NCI-H510A treated with DMSO at 0.1 percent for 48 hours (cell line): Measurements from ENCODE around the gene ZFYVE1.
"Not testable (repeated sequence)": the region's sequence is repeated elsewhere in the genome, so short reads cannot be mapped to it uniquely, and the experiment has no call there.

Experiments used
- DNase-seq: peaks from one replicate; lab custom pipeline; 2025; lab: John Stamatoyannopoulos, UW

The ZFYVE1 gene, protein sequence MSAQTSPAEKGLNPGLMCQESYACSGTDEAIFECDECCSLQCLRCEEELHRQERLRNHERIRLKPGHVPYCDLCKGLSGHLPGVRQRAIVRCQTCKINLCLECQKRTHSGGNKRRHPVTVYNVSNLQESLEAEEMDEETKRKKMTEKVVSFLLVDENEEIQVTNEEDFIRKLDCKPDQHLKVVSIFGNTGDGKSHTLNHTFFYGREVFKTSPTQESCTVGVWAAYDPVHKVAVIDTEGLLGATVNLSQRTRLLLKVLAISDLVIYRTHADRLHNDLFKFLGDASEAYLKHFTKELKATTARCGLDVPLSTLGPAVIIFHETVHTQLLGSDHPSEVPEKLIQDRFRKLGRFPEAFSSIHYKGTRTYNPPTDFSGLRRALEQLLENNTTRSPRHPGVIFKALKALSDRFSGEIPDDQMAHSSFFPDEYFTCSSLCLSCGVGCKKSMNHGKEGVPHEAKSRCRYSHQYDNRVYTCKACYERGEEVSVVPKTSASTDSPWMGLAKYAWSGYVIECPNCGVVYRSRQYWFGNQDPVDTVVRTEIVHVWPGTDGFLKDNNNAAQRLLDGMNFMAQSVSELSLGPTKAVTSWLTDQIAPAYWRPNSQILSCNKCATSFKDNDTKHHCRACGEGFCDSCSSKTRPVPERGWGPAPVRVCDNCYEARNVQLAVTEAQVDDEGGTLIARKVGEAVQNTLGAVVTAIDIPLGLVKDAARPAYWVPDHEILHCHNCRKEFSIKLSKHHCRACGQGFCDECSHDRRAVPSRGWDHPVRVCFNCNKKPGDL

DNA sequence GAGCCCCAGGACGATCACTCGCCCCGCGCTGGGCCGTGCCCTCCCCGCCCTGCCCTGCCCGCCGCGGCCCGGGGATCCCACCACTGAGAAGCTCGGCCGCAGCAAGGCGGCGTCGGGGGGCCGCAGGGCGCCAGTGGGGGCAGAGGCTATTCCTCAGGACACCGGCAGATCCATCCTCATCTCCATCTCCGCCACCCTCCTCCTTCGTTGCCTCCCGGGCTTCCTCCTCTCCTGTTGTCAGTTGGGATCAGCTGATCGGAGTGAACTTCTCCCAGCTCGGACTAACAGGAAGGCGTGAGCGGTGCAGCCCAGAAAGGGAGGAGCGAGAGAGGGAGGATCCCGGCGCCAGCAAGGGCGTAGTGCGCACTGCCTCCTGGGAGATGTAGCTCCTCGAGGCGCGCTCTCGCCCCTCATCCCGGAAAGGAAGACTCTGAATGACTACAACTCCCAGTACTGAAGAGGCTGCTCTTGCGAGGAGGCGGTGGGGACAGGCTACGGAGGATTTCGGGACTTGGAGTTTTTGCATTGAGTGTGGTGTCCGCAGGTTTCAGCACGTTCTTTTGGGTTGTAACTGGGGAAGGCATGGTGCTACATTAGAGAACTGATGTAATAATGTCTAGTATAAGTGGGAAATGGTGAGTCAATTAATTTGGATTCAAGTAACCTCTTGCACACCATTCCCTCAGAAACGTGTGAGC is at the start of gene ZFYVE1:
Gene ZFYVE1 (minus strand): TSS at position 262 of the 698 bp plus-strand sequence. CDS start 2,598 bp downstream, outside the sequence.
- DNase-seq = peak; percentile 97

DNA sequence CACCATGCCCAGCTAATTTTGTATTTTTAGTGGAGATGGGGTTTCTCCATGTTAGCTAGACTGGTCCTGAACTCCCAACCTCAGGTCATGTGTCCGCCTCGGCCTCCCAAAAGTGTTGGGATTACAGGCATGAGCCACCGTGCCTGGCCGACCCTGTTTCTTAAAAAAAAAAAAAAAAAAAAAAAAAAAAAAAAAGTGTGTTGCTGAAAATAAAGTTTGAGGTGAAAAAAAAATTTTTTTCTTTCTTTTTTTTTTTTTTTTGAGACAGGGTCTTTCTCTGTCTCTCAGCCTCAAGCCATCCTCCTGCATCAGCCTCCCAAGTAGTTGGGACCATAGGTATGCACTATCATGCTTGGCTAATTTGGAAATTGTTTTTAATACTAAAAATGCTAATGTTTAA is 42.7 kb upstream of the ZFYVE1 start:
- DNase-seq = no peak

DNA sequence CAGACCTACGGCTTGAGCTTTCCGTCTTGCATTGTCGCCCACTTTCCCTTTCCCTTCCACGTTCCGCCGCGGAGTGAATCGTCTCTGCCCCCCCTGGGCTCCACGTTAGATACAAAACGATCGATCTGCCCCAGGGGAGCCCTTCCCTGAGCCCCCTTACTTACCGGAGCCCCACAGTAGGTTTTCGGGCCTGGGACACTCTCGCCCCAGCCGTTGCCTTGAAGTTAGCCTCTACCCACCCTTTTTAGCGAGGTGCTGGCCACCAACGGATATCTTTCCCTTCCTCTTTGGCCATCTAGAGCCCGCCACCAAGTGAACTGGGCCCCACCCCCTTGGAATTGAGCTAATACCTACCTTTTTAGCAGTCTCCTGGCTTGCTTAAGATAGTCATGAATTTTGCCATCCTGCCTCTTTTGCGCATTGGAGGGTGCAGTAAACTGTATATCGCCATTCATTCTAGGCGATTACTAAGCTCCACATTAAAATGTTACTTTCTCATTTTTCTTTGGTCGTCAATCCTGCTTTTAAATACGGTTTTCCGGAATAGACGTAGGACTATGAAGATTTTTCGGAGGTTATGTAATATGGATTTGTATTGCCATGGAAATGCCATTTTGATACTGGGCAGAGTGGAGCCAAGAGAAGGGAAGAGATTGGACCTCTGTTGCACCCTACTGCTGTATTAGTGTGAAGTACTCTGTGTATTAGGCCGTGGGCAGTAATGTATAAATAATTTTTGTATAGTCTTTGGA is 32.2 kb upstream of the ZFYVE1 start:
- peak; percentile 24 for DNase-seq

DNA sequence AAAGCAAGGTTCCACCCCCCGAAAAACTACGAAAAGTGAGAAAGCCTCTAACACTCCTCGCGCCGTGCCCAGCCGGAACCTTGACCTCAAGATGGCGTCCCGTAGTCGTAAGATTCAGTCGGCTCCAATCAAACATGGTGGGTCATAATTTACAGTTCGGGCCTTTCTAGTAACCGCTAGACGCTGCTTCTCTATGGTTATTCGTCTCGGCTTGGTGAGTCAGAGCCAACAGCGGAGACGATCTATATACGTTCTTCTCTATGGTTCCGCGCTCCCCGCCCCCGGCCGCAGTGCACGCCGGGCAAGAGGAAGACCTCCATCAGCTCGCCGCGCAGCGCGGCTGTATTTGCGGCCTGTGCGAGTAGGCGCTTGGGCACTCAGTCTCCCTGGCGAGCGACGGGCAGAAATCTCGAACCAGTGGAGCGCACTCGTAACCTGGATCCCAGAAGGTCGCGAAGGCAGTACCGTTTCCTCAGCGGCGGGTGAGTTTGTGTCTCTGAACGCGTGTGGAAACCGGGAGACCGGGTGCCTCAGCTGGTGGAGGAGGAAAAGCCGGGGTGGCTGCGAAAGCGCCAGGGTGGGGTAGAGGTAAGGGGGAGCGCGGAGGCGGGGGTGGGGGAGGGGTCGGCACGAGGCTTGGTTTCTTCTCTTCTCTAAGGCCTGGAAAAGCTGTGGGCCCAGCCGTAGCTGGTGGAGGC is 31.5 kb upstream of the ZFYVE1 start, which contains the start of gene RBM25:
Gene RBM25 (plus strand): TSS at position 311 of the 698 bp plus-strand sequence. CDS start 13,108 bp downstream, outside the sequence.
- DNase-seq = peak; percentile 98

DNA sequence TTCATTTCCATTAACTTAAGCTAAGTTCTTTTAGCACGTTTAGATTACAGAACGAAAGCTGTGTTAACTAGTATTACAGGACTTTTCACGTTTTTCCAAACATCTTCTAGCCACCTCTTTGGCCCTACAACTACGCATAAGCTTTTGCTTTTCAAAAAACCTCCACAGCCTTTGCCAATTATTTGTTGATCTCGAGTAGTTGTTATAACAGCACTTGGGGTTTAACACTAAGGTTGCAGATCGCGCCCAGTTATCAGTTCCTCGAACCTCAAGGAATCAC is 31.0 kb upstream of the ZFYVE1 start:
- DNase-seq = no peak

DNA sequence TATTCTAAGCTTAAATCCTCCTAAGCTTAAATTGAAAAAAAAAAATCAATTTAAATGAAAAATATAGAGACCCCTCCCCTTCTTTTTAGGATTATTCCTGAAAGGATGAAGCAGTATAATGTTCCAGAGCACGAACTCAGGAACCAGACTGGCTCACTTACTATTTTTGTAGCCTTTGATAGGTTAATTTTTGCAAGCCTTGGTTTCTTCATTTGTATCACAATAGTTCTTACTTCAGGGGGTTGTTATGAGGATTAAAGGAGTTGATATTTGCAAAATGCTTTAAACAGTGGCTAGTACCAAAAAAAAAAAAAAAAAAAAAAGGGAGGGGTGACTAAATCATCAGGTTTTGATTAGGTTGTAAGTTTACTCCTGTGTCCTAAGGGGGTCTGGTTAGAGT is 28.3 kb upstream of the ZFYVE1 start:
- no peak for DNase-seq

DNA sequence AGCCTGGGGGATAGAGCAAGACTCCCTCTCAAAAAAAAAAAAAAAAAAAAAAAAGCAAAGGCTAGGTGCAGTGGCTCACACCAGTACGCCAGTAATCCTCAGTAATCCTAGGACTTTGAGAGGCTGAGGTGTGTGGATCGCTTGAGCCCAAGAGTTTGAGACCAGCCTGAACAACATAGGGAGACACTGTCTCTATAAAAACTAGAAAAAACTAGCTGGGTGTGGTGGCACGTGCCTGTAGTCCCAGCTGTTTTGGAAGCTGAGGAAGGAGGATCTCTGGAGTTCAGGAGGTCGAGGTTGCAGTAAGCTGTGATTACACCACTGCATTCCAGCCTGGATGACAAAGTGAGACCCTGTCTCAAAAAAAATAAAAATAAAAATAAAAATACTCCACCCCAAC is 22.5 kb upstream of the ZFYVE1 start:
- DNase-seq = no peak

DNA sequence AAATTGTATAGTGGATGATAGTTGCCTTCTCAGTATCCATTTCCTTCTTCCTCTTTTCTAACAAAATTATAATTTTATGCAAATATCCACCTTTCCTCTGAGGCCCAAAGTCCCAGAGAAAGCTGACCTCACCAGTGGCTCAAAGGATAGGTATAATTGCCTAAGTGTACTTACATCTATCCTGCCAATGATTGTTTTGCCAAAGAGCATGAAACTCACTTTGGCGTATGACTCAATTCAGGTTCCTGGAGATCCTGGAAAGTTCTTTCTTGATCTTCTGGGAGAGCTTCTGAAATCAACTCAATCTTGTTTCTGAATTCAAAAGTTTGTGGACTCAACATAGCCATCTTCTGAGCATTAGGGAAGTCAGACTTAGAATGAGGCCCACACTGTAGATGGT is 20.9 kb upstream of the ZFYVE1 start:
- no peak for DNase-seq

DNA sequence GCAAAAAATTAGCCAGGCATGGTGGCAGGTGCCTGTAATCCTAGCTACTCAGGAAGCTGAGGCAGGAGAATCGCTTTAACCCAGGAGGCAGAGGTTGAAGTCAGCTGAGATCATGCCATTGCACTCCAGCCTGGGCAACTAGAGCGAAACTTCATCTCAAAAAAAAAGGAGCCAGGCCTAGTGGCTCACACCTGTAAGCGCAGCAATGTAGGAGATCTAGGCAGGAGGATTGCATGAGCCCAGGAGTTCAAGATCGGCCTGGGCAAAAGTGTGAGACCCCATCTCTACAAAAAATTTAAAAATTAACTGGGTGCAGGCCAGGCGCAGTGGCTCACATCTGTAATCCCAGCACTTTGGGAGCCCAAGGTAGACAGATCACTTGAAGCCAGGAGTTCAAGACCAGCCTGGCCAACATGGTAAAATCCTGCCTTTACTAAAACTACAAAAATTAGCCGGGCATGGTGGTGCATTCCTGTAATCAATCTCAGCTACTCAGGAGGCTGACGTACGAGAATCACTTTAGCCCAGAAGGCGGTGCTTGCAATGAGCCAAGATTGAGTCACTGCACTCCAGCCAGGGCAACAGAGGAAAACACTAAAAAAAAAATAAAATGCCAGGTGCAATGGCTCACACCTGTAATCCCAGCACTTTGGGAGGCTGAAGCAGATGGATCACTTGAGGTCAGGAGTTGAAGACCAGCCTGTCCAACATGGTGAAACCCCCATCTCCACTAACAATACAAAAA is 10.0 kb upstream of the ZFYVE1 start:
- DNase-seq = not testable (repeated sequence)

DNA sequence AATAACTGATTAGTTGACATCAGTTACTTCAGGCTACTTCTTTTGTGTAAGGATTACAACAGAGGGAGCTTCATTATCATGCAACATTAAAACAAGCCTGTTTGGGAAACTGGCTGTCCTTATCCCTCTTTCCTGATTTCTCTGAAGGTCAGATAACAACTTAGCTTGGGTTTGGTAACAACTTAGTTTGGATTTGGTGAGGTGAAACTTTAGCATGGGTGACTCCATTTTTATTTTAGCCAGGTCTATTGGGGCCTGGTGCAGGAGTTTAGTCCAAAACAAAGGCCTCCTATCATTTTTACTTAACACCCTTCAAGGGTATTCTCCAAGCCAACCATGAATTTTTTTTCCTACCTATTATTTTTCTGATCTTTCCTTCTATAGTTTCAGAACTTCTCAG is 1.1 kb upstream of the ZFYVE1 start:
- no peak for DNase-seq

DNA sequence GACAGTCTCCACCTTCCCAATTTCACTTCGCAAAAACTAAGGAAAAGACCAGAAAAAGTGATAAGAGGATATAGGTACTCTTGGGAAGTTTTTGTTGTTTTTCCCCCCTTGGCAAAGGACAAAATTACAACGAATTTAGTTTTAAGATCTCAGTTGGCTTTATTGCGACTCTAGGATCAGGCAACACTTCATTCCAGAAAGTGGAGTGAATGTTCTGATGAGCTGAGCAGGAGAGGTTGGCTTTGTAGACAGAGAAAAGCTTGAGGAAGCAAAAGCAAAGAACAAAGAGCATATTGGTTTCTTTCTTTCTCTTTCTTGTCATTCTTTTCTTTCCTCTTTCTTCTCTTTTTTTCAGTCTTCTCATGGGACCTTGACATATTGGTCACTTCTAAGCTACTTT is 640 bp upstream of the ZFYVE1 start:
- DNase-seq = no peak

DNA sequence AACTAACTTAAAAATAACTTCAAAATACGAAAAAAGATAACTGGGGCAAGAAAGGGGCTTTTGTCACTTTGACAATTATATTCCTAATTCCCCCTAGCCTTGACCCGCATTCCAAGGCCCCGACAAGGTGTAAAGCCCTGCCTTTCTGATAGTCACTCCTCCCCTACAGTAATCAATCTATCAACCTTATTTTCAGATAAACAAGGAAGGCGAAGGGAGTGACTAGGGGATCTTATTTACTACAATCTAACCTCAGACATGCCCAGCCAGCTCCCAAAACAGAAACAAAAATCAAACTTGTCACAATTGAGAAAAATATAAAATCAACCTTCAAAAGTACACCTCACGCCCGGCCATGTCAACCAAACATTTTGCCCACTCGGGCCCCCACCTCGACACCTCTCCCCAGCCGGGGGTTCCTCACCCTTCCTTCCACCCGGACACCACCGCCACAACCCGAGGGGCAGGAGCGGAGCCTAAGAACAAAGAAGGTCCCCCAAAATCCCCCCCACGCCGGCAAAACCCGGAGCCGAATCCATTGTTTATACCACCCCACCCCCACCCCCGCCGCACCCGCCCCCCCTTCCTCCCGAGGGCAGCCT is 562 bp downstream of the ZFYVE1 start:
- DNase-seq = no peak

DNA sequence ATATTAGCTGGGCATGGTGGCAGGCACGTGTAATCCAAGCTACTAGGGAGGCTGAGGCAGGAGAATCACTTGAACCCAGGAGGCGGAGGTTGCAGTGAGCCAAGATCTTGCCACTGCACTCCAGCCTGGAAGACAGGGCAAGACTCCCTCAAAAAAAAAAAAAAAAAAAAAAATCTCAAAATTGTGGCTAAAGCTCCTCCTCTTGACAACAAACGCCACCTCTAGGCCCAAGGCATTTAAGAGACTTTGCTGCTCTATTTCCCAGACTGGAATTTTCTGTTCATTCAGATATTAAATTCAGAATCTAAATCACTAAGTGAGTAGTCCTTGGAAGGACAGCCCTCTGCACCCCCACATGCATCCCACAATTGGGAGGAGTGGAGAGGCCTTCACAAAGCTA is 1.4 kb downstream of the ZFYVE1 start:
- DNase-seq = no peak

DNA sequence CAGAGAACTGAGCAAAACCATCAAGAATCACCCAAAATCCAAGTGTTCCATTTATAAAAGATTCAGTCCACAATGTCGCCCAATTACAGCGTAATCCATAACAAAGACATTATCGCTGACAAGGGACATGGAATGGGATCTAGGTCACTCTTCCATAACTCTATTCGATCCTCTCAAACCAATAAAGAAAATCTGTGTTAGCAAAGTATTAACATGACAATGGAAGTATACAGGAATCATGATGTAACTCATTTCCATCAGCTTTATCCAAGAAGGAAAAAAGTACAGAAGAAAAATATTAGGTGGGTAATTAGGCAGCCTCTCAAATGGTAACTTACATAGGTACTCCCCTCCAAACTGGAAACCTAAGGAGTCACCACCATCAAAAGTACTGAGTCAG is 4.9 kb downstream of the ZFYVE1 start:
- no peak for DNase-seq

DNA sequence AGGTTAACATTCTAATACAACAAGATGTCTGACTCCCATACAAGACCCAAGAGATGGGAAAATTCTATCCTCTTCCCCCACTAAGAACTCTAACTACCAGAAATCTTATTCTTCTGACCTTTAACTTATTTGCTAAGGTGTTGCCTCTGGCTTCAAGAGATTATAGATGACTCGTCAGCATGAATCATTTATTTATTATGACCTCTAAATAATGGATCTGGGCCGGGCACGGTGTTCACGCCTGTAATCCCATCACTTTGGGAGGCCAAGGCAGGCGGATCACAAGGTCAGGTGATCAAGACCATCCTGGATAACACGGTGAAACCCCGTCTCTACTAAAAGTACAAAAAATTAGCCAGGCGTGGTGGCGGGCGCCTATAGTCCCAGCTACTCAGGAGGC is 10.9 kb downstream of the ZFYVE1 start:
- not testable (repeated sequence) for DNase-seq

DNA sequence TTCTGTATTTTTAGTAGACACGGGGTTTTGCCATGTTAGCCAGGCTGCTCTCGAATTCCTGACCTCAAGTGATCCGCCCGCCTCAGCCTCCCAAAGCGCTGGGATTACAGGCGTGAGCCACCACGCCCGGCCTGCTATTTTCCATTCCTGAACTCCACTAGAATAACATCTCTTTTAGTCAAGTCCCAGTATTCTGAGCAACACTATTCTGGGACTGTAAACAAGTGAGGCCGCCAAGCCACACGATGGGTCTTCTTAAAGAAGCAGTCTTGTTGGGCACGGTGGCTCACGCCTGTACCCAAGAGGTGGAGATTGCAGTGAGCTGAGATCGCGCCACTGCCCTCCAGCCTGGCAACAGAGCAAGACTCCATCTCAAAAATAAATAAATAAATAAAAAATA is 11.4 kb downstream of the ZFYVE1 start:
- not testable (repeated sequence) for DNase-seq

DNA sequence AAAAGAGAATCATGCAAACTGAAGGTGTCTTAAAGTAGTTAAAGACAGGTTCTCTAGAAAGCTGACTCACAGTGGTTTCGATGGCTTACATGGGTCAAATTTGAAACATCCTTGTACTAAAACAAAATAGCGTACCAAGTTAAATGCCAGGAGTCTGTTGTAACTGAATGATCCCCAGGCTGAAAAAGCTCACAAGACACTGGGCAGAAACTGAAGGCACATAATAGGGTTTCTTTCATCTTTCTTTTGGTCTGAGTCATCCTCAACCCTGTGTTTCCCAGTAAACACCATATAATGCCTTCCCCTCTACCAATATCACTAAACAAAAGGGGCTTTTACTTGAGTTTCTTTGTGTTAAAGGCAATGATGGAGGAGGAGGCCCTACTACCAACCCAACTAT is 12.8 kb downstream of the ZFYVE1 start:
- no peak for DNase-seq

DNA sequence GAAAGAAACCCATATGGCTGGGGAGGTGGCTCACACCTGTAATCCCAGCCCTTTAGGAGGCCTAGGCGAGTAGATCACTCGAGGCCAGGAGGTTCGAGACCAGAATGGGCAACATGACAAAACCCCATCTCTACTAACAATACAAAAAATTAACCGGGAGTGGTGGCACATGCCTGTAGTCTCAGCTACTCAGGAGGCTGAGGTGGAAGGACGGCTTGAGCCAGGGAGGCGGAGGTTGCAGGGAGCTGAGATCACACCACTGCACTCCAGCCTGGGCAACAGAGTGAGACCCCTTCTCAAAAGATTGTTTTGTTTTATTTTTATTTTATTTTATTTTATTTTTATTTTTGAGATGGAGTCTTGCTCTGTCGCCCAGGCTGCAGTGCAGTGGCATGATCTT is 15.7 kb downstream of the ZFYVE1 start:
- DNase-seq = not testable (repeated sequence)

DNA sequence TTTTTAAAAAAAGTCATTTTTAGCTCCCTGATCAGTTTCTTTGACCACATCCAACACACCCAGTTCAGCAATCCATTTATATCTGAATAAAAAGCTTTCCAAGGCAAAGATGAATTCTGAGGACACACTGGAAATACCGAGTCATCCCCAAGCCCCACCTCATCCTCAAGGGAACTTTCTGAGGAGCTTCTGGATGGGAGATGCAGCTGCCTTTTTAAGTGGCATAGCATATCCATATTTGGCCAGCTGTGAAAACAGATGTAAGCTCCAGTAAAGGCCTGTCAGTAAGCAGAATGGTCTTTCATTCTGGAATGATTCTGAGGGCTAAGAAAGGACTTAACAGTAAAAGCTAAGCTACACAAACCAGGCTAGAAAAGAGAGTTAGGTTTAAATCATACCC is 18.4 kb downstream of the ZFYVE1 start:
- DNase-seq = no peak

DNA sequence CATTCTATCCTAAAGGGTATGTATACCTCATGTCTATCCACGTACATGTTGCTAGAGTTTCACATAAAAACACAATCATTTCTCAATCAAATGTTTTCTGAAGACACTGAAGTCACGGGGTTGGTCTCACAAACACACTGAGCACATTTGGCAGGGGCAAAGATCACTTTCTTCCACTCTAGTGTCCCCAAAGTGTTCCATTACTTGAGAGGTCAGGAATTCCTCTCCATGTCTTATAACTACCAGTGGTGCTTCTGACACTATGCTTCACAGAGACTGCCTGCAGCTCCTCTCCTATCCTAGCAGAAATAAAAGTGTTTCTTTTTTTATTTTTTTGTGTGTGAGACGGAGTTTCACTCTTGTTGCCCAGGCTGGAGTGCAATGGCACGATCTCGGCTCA is 19.1 kb downstream of the ZFYVE1 start:
- DNase-seq = no peak
